Subcutaneous abdominal adipose tissue (tissue), 5 donors: Measurements from ENCODE around the gene TBC1D2B.

Source experiments
- H3K27ac ChIP-seq: one replicate; pipeline ENCODE4 v1.7.0; 2013; ENCODE audit warnings: low read depth, mild to moderate bottlenecking, inconsistent platforms, low read length, moderate library complexity
- H3K27me3 ChIP-seq, 5 donors: one replicate each; pipeline ENCODE4 v1.7.0; 2013; ENCODE audit warnings: low read length in 5 of 5, inconsistent platforms in 1 of 5; ENCODE audit not compliant: control insufficient read depth in 5 of 5, insufficient read depth in 4 of 5
- H3K36me3 ChIP-seq, 5 donors: one replicate each; pipeline ENCODE4 v1.7.0; 2013; ENCODE audit warnings: low read length in 5 of 5; ENCODE audit not compliant: control insufficient read depth in 5 of 5, insufficient read depth in 5 of 5
- H3K4me1 ChIP-seq, 5 donors: one replicate each; pipeline ENCODE4 v1.7.0; 2013; ENCODE audit warnings: low read length in 5 of 5, mild to moderate bottlenecking in 3 of 5, moderate library complexity in 1 of 5; ENCODE audit not compliant: control insufficient read depth in 5 of 5, insufficient read depth in 5 of 5
- H3K4me3 ChIP-seq, 5 donors: one replicate each; pipeline ENCODE4 v1.7.0; 2013; ENCODE audit warnings: low read length in 5 of 5, low read depth in 1 of 5
- H3K9ac ChIP-seq, 5 donors: one replicate each; pipeline ENCODE4 v1.7.0; 2013; ENCODE audit warnings: low read length in 5 of 5, mild to moderate bottlenecking in 4 of 5, moderate library complexity in 3 of 5
- H3K9me3 ChIP-seq, 5 donors: one replicate each; pipeline ENCODE4 v1.7.0; 2013; ENCODE audit warnings: low read length in 5 of 5; ENCODE audit not compliant: control insufficient read depth in 5 of 5
- donor health status: healthy.
- donor health status: healthy.
- donor health status: healthy.
- donor health status: healthy.
- donor health status: healthy.

Gene TBC1D2B

DNA sequence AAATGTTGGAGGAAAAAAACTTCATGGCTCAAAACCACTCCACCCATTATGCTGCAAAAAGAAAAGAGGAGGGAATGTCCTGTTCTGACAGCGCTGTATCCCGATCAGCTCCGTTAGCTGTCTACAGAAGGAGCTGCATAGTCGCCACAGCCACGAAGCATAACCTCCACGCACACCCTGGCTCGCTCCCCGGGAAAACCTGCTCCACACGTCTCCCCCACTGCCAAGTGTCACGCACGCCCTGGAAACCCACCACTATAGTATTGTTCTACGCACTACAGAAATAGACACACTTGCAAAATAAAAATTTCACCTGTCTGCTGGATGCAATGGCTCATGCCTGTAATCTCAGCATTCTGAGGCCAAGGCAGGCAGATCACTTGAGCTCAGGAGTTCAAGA is 55.8 kb downstream of the TBC1D2B start:
- Histone ChIP-seq H3K27me3 (no peaks in the 10 kb centered on the region), H3K9ac (peak overlapping the region in 1 of 5 donors; percentile 8), H3K4me3 (no peak overlapping the region), H3K36me3 (peaks cover 11 to 52% (median 46%) of the 10 kb centered on the region in 5 donors), H3K27ac (no peak overlapping the region), H3K9me3 (no peaks in the 10 kb centered on the region), H3K4me1 (peaks cover 10 to 66% (median 65%) of the 10 kb centered on the region in 5 donors)

DNA sequence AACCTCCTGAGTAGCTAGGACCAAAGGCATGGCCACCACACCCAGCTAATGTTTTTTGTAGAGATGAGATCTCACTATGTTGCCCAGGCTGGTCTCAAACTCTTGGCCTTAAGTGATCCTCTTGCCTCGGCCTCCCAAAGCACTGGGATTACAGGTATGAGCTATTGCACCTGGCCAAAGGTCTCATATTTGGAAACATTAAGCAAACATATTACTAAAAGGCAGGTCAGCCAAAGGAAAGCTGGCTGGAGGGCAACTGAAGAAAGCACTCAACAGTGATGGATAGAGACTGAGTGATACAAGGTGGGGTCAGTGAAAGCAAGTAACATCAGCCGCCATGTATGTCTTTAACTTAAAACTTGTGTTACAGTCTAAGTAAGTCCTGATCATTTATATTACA is 57.5 kb downstream of the TBC1D2B start:
- no peak overlapping the region for H3K27ac ChIP-seq
- H3K4me1 ChIP-seq = peaks cover 7 to 62% (median 58%) of the 10 kb centered on the region in 5 donors
- no peaks in the 10 kb centered on the region for H3K27me3 ChIP-seq
- no peak overlapping the region for H3K4me3 ChIP-seq
- H3K9me3 ChIP-seq = no peaks in the 10 kb centered on the region
- H3K36me3 ChIP-seq = peaks cover 17 to 60% (median 54%) of the 10 kb centered on the region in 5 donors
- H3K9ac ChIP-seq = no peak overlapping the region

DNA sequence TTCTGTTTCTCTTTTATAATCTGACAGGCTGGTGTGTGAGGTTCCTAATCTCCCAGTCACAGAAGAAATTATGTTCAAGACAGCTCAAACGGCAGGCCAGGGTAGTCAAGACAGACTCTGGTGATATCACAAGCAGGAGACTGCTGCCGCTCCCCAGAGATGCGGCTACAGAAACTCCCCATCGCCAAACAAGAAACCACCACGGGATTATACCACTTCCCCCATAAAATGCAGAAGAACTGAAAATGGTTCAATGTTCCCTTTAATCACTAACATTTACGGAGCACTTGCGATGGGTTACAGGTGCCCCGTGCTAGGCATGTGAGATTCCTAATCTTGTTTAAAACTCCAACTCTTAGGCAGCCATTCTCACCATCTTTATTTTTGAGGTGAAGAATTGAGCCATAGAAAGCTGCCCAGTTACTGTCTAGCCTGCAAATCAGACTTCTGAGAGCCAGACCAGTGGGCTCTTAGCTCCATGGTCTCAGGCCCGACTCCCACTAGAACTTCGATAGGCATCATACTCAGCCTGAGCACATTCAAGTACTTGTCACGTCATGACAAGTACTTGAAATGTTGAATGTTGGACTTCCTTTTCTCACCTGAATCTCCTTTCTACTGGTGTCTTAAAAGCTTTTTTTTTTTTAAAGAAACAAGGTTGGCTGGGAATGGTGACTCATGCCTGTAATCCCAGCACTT is 58.4 kb downstream of the TBC1D2B start:
- peaks cover 2 to 60% (median 49%) of the 10 kb centered on the region in 5 donors for H3K4me1 ChIP-seq
- peaks cover 17 to 62% (median 56%) of the 10 kb centered on the region in 5 donors for H3K36me3 ChIP-seq
- no peaks in the 10 kb centered on the region for H3K27me3 ChIP-seq
- peak overlapping the region; percentile 68 for H3K27ac ChIP-seq
- H3K4me3 ChIP-seq = no peak overlapping the region
- H3K9ac ChIP-seq = peak overlapping the region in 2 of 5 donors; percentile 36 to 57
- no peaks in the 10 kb centered on the region for H3K9me3 ChIP-seq

DNA sequence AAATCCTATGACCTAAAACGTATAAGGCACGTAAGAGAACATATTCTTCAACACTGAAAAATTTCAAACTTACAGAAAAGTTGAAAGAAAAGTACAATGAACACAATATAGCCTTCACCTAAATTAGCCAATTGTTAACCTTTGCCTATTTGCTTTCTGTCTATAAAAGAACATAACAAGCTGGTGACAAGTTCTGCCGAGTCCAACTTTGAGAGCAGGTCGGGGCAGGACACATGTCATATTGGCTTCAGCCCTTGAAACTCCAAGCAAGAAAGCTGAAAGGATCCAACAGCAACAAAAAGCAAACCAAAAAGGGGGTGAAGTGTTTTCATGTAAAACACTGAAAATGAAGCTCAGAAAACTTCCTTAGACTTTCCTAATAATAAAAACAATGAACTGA is 59.1 kb downstream of the TBC1D2B start:
- Histone ChIP-seq H3K4me3 (no peak overlapping the region), H3K9ac (peak overlapping the region in 2 of 5 donors; percentile 36 to 57), H3K9me3 (no peaks in the 10 kb centered on the region), H3K36me3 (peaks cover 20 to 64% (median 53%) of the 10 kb centered on the region in 5 donors), H3K27me3 (no peaks in the 10 kb centered on the region), H3K4me1 (peaks cover 0 to 56% (median 42%) of the 10 kb centered on the region in 5 donors), H3K27ac (peak overlapping the region; percentile 68)

DNA sequence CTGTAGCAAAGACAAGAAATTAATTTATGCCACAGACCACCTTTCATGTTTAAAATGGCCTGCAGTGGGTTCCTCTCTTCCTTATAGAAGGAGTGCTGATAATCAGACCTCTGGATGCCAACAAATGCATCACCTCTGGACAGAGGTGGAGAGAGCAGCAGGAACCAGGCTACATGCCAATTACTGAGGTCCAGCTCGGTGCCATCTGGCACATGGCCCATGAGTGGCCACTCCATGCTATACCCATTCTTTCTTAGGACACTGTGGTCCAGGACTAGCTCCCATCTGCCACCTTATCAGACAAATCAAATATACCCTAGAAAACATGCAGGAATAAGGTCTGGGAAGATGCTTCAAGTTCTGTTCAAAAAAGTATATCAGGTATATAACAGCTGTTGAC is 60.7 kb downstream of the TBC1D2B start:
- no peak overlapping the region for H3K27ac ChIP-seq
- H3K9me3 ChIP-seq = no peaks in the 10 kb centered on the region
- peaks cover 21 to 64% (median 54%) of the 10 kb centered on the region in 5 donors for H3K36me3 ChIP-seq
- H3K27me3 ChIP-seq = no peaks in the 10 kb centered on the region
- H3K4me3 ChIP-seq = no peak overlapping the region
- H3K9ac ChIP-seq = no peak overlapping the region
- peaks cover 0 to 60% (median 38%) of the 10 kb centered on the region in 5 donors for H3K4me1 ChIP-seq

DNA sequence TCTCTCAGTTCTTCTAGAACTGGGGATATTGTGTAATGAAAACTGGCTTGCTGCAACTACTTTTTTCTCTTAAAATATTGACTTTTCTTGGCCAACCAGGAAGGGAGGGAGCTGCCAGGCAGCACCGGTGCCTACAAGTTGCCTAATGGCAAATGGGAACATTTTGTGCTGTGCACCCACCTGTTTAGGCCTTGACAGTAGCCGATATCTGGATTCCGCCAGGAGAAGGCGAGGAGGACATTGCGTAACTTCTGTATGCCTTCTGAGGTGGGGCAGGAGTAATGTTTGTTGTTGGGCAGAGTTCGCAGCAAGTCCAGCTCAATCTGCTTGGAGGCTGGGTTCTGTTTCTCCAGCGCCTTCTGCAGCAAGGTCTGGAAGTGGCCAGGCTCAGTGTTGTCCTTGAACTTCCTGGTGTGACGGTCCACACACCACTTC is 64.9 kb downstream of the TBC1D2B start:
- Histone ChIP-seq H3K36me3 (peaks cover 24 to 78% (median 68%) of the 10 kb centered on the region in 5 donors), H3K9ac (no peak overlapping the region)

DNA sequence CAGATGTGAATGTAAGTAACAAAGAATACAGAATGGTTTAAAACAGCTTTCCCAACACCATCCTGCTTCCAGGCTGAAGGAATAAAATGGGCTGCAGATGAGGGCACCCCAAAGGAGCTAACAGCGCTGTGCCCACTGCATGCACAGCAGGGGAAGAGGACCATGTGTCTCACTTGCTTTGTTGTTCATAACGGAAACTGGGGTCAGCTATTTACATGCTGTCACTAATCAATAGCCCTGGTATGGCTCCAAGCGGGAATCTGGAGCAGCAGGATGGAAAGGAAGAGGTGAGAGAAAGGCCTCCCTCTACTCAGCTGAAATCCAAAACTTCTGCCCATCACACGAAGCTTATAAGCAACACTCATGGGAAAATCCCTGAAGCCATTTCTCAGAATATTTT is 67.4 kb downstream of the TBC1D2B start:
- H3K4me1 ChIP-seq = peaks cover 16 to 61% (median 44%) of the 10 kb centered on the region in 5 donors

More for the DNA sequence above, 64.9 kb downstream of the TBC1D2B start:
- no peak overlapping the region for H3K4me3 ChIP-seq
- H3K27me3 ChIP-seq = no peaks in the 10 kb centered on the region
- H3K4me1 ChIP-seq = peaks cover 6 to 48% (median 25%) of the 10 kb centered on the region in 5 donors
- peak overlapping the region; percentile 60 for H3K27ac ChIP-seq
- no peaks in the 10 kb centered on the region for H3K9me3 ChIP-seq

DNA sequence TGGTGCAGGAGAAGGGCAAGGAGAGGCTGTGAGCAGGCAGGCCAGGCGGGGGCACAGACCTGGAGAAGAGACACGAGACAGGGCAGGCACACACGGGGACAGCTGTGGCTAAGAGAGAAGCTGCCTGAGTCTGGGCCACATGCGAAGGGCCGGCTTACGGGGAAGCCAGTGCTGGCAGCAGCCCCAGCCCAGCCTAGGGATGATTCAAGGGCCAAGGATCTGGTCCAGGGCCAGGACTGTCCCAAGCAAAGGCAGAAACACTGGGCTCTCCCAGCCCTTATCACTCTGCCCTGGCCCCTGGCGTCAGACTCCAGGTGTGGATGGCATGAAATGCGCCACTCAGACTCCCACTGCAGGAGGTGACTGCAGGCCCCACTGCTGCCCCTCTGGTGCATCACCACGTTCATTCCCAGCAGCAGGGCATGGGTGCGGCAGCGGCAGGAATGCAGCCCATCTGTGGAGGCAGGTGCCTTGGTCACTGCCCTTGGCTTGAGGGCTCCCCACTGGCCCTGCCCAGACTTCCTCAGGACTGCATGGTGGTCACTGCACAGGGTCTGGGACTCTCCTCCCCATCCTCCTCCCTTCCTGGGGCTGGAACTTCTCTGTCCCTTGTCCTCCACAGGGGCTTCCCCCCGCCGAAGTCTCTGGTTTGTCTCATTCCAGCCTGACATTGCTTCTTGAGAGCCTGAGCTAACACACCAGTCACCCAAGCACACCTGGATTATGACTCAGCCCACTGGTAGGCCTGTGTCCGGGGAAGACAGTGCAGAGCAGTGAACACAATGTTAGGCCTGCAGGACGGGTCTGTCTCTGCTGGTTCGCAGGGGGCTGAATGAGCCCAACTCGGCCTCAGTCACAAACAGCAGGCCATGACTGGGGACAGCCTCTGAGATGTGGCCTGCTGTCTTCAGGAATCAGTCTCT is 69.3 kb downstream of the TBC1D2B start:
- H3K36me3 ChIP-seq = peaks cover 7 to 76% (median 70%) of the 10 kb centered on the region in 5 donors
- no peak overlapping the region for H3K4me3 ChIP-seq
- peak overlapping the region in 1 of 5 donors; percentile 20 for H3K9ac ChIP-seq
- H3K27ac ChIP-seq = peak overlapping the region; percentile 67
- H3K4me1 ChIP-seq = peaks cover 18 to 68% (median 56%) of the 10 kb centered on the region in 5 donors
- no peaks in the 10 kb centered on the region for H3K27me3 ChIP-seq
- no peaks in the 10 kb centered on the region for H3K9me3 ChIP-seq

More for the DNA sequence above, 67.4 kb downstream of the TBC1D2B start:
- H3K27ac ChIP-seq = no peak overlapping the region
- H3K36me3 ChIP-seq = peaks cover 11 to 76% (median 69%) of the 10 kb centered on the region in 5 donors
- no peaks in the 10 kb centered on the region for H3K9me3 ChIP-seq
- H3K27me3 ChIP-seq = no peaks in the 10 kb centered on the region
- no peak overlapping the region for H3K4me3 ChIP-seq
- H3K9ac ChIP-seq = no peak overlapping the region

DNA sequence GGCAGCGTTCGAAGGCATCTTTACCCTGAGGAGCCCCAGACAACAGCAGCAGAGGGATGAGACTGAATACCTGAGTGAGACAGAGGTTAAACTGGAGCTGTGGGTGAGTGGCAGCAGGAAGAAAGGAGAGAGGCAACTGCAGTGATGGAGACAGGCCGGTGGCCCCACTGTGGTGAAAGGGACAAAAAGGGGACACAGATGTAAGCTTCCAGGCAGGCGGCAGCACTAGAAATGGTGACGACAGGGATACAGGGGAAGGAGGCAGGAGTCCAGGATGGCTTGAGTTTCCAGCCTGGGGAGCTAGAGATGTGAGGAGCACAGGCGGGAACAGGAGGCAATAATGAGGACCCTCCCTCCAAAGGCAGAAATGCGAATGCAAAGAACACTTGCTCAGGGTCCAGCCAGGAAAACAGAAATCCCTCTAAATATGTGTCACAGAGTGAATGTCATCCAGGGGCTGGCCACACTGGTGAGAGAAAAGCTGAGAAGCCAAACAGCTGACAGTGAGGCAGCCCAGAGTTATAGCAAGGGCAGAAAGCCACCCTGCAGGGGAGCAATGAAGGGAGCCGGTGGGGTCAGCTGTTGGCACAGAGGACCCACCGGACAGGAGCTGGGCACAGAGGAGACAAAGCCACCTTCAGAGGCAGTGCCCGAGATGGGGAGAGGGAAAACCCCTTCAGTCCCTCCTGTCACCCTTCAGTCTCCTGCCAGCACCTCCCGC is 70.1 kb downstream of the TBC1D2B start:
- H3K9me3 ChIP-seq = no peaks in the 10 kb centered on the region
- H3K27ac ChIP-seq = peak overlapping the region; percentile 67
- peaks cover 18 to 59% (median 51%) of the 10 kb centered on the region in 5 donors for H3K4me1 ChIP-seq
- peak overlapping the region in 2 of 5 donors; percentile 11 to 30 for H3K9ac ChIP-seq
- no peak overlapping the region for H3K4me3 ChIP-seq
- no peaks in the 10 kb centered on the region for H3K27me3 ChIP-seq
- H3K36me3 ChIP-seq = peaks cover 8 to 76% (median 71%) of the 10 kb centered on the region in 5 donors
